HG03575 (cell line): ENCODE results near the gene CCL28.

Source experiments
- ATAC-seq: cut with Tn5 transposase; IDR thresholded peaks from one replicate; pipeline ENCODE4 v1.9.1; 2021; ENCODE audit not compliant: unreplicated experiment, insufficient number of reproducible peaks, low FRiP score; ENCODE audit errors: extremely low read depth

Gene CCL28

GRCh38 chr5:43363445-43364152, 48.6 kb downstream of the CCL28 start:
- ATAC-seq: no peak

- no peak for ATAC-seq
Measured at GRCh38 chr5:43362725-43363435, 49.3 kb downstream of the CCL28 start.

GRCh38 chr5:43358726-43359125, 53.5 kb downstream of the CCL28 start:
- no peak for ATAC-seq

GRCh38 chr5:43358301-43358700, 53.9 kb downstream of the CCL28 start:
- no peak for ATAC-seq

- no peak for ATAC-seq
Measured at GRCh38 chr5:43357878-43358281, 54.3 kb downstream of the CCL28 start.

GRCh38 chr5:43357067-43357466, 55.1 kb downstream of the CCL28 start:
- no peak for ATAC-seq

GRCh38 chr5:43354774-43355173, 57.4 kb downstream of the CCL28 start:
- no peak for ATAC-seq

GRCh38 chr5:43353668-43354067, 58.5 kb downstream of the CCL28 start:
- ATAC-seq: no peak

- ATAC-seq: no peak
Measured at GRCh38 chr5:43352915-43353314, 59.3 kb downstream of the CCL28 start.

- ATAC-seq: no peak
Measured at GRCh38 chr5:43352131-43352530, 60.1 kb downstream of the CCL28 start.

GRCh38 chr5:43348861-43349363, 63.3 kb downstream of the CCL28 start:
- no peak for ATAC-seq

GRCh38 chr5:43348207-43348606, 64.0 kb downstream of the CCL28 start:
- ATAC-seq: no peak

GRCh38 chr5:43338862-43339261, 73.3 kb downstream of the CCL28 start:
- no peak for ATAC-seq

- no peak for ATAC-seq
Measured at GRCh38 chr5:43336159-43336558, 76.0 kb downstream of the CCL28 start.

GRCh38 chr5:43335681-43336080, 76.5 kb downstream of the CCL28 start:
- no peak for ATAC-seq

- ATAC-seq: no peak
Measured at GRCh38 chr5:43332401-43332800, 79.8 kb downstream of the CCL28 start.
